Measurements from ENCODE around the gene HOXA6.

The HOXA6 gene

GRCh38 chr7:27174874-27175625 lies 27.5 kb upstream of the HOXA6 start:
- H3K4me3 ChIP-seq (ENCODE audit: low read length): peak overlapping the region; percentile 87
- TF ChIP-seq CTCF (conservative IDR thresholded peaks at IDR 0.05; ENCODE audit: low read length): no peak
- no peak for DNase-seq (ENCODE audit: low read depth)

- DNase-seq (ENCODE audit: low read depth): peak; percentile 71
- TF ChIP-seq CTCF (conservative IDR thresholded peaks at IDR 0.05; ENCODE audit: low read length): no peak
- peak within 1 kb of the TSS; percentile 87 for H3K4me3 ChIP-seq (ENCODE audit: low read length)
Measured at GRCh38 chr7:27173956-27174873, 26.6 kb upstream of the HOXA6 start, which contains the start of gene HOXA10. Gene HOXA10 (minus strand): TSS chr7:27174320. CDS start chr7:27174306, 14 bp downstream.

- no peak for DNase-seq (ENCODE audit: low read depth)
- no peak for TF ChIP-seq CTCF (conservative IDR thresholded peaks at IDR 0.05; ENCODE audit: low read length)
- peak overlapping the region; percentile 87 for H3K4me3 ChIP-seq (ENCODE audit: low read length)
Measured at GRCh38 chr7:27173511-27173955, 26.0 kb upstream of the HOXA6 start.

GRCh38 chr7:27172823-27173510 lies 25.4 kb upstream of the HOXA6 start:
- H3K4me3 ChIP-seq (ENCODE audit: low read length): peak overlapping the region; percentile 87
- DNase-seq (ENCODE audit: low read depth): peak; percentile 88
- no peak for TF ChIP-seq CTCF (conservative IDR thresholded peaks at IDR 0.05; ENCODE audit: low read length)

GRCh38 chr7:27172315-27172774 lies 24.8 kb upstream of the HOXA6 start:
- peak; percentile 63 for DNase-seq (ENCODE audit: low read depth)
- H3K4me3 ChIP-seq (ENCODE audit: low read length): peak overlapping the region; percentile 87
- TF ChIP-seq CTCF (conservative IDR thresholded peaks at IDR 0.05; ENCODE audit: low read length): no peak

GRCh38 chr7:27171637-27172314 lies 24.2 kb upstream of the HOXA6 start:
- TF ChIP-seq CTCF (conservative IDR thresholded peaks at IDR 0.05; ENCODE audit: low read length): no peak; the same call in 1 of the 2 replicates
- DNase-seq (ENCODE audit: low read depth): no peak
- H3K4me3 ChIP-seq (ENCODE audit: low read length): peak overlapping the region; percentile 87
